ENCODE data around the gene ESPN.
A peak's percentile ranks its signal among the peaks of the same experiment; 100 is the strongest.
"Not testable (repeated sequence)": the region's sequence is repeated elsewhere in the genome, so short reads cannot be mapped to it uniquely, and the experiment has no call there.

ESPN gene

DNA sequence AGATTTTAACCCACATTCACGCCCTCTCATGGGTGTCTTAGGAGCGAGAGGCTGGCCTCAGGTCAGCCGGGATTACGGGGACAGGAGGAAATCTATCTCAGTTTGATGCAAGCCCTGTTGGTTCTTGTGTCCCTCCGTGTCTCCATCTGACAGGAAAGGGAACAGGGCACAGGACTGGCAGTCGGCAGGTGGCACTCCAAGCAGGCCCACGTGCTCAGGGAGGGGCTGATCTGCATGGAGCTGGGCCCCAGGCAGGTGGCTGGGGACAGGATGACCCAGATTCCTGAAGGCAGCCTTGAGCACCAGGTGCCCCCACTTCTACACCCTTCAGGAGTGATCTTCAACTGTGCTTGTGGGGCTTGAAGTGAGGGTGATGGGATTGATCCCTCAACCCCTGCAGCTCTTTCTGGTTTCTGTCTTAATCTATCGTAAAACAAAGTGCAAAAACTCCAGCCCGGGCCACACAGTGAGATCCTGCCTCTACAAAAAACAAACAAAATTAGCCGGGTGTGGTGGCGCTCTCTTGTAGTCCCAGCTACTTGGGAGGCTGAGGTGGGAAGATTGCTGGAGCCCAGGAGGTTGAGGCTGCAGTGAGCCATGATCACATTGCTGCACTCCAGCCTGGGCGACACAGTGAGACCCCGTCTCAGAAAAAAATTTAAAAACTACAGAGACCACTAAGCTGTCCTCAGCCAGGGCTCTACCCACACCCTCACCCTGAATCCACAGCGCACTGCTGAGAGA lies 58.6 kb downstream of the ESPN start:
- DNase-seq (ENCODE audit: low spot score): no peak

DNA sequence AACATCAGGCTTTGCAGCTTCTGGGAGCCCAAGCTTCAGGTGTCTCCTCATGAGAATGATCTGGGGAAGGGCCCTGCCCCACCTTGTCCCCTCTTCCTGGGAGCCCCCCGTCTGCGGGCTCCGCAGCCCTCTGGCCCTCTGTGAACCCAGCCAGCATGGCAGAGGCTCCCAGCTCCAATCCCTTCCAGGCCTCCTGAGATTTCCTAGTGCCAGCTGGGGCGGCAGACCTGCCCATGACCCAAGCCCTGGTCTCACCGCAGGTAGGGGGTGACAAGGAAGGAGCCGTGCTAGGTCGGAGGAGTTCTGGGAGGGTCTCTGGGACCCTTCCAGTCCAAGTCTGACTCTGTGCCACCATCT lies 59.2 kb downstream of the ESPN start:
- no peak for DNase-seq (ENCODE audit: low spot score)

DNA sequence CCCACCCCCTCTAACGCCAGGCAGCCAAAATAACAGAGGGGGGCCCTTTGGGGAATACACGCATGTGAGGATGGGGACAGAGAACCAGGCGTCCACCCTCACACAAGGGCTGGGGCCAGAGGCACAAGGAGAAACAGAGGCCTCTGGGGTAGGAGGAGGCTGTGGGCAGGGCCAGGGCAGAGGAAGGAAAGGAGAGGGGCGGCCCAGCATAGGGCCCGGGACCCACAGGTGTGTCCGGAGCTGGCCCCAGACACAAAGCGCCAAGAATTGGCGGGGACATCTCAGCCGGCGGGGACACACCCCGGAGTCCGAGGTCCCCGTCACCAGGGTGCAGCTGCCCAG lies 60.2 kb downstream of the ESPN start:
- no peak for DNase-seq (ENCODE audit: low spot score)

DNA sequence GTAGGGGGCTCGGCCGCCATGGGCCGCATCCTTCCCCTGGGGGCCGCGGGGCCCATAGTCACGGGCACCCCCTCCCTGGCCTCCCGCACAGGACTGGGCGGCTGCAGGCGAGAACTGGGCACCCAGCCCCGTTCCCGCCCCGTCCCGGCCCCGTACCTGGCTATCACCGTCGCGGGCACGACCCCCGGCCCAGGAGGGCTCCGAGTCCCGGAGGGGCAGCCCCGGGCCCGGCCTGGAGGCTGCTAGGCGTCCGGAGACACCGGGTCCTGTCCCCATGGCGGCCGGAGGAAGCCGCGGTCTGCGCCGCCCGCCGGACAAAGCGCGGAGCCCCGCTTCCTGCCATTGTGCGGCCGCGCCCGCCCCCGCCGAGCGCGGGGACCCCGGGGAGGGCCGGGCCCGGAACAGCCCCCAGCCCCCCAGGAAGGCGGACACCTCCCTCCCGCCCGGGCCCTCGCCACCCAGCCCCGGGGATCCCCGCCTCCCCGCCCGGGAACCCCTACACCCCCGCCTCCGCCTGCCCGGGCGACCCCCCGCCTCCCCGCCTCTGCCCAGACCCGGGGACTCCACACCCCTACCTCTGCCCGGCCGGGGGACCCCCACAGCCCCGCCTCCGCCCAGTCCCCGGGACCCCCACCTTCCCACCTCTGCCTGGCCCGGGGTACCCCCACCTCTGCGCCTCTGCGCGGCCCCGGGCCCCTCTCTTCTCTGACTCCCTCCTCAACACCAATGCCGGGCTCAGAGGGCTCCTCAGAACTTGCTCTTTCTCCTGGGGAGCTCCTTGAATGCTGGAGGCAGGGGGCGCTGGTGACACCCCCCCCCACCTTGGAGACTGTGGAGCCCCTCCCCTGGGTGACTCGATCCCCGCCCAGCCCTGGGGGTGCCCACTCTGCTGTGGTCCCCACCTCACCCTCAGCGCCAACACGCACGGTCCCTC lies 60.9 kb downstream of the ESPN start:
- DNase-seq (ENCODE audit: low spot score): no peak

DNA sequence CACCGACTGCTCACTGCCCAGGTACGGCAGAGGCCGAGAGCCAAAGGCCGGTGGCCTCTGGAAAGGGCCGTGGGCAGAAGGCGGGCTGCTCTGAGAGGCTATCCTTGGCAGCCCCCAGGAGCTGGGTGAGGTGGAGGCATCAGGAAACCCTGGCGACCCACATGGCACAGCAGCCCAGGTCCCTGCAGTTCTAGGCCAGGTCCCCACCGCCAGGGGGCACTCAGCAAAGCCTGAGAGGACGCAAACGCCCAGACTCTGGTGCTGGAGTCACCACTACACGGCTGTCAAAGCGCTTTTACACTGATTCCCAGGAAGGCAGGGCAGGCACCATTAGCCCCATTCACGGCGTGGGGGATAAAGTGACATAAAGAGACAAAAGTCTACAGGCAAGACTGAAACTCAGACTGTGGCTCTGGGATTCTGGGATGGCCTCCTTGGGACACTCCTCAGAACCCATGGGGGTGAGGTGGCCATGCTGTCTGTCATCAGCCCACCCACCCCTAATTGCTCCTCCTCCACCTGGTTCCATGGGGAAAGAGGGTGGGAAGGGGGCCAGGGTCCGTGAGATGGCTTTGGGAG lies 61.9 kb downstream of the ESPN start:
- peak; percentile 77 for DNase-seq (ENCODE audit: low spot score)

DNA sequence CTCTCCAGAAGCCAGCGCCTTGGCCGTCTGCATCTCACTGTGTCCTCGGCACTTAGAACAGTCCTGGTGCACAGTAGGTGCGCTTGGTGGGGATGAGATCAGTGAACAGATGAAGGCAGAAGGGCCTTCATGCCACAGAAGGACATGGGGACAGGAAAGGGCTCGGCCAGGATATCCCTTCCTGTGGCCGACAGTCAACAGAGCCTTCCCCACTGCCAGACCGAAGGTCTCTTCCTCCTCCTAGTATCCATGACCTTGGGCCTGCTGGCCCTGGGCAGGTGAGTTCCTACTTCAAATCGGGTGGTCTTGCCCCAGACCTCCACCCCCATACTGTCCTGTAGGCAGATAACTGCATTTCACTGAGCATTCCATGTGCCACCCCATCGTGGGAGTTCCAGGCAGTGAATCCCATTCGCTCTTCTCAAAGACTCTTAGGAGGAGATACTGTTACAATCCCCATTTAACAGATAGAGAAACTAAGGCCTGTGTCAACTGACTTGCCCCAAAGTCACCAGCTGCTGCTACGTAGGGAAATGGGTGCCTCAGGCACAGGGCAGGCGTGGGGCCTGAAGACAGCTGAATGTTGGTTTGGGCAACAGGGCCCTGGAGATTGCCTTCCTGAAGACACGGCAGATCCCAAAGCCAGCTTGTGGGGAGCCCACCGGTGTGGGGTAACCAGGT lies 63.4 kb downstream of the ESPN start:
- DNase-seq (ENCODE audit: low spot score): no peak

DNA sequence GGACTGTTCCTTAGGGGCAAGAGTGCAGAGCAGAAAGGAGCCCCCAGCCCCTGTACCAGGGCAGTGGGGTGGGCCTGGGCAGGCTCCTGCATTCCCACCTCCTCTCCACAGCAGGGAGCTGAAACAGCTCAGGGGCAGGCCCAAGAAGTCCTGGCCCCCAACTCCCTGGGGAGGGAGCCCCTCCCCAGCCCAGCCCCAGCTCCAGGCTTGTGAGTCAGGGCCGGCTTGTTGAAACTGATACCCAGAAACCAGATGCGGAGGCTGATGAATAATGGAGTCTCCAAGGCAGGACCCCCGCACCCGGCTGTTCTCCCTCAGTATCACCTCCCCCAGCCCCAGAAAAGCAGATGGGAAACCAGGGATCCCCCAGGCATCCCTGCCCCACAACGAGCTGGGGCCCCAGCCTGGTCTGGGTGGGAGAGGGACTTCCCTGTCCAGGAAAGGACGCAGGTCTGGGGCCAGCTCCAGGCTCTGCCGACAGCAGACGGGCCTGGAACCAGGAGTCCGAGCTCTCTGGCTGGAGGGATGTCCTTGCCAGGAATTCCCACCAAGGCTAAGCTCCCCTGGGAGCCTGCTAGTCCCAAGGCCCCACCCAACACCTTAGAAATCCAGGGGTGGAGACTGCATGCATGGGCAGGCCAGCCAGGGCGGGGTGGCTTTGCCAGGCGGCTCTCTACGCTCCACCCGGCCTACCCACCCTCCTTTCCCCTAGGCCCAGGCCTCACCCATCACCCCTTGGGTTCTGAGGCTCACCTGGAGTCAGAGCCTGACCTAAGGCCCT lies 64.2 kb downstream of the ESPN start:
- no peak for DNase-seq (ENCODE audit: low spot score)

DNA sequence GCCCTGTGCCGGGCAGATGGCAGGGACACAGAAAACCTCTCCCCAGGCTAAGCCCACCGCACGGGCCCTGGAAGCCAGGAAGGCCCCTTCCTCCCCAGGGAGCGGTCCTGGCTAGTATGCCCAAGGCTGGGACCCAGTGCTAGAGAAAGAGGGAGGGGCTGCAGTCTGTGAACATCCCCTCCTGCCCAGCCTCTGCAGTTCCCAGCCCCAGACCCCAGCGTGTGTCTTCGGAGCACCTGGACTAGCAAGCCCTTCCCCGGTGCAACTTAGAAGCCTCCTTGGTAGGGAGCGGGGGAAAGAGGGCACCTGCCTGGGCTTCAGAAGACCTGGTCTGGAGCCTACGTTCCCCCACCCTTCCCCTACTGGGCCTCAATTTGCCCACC lies 64.8 kb downstream of the ESPN start:
- DNase-seq (ENCODE audit: low spot score): no peak

DNA sequence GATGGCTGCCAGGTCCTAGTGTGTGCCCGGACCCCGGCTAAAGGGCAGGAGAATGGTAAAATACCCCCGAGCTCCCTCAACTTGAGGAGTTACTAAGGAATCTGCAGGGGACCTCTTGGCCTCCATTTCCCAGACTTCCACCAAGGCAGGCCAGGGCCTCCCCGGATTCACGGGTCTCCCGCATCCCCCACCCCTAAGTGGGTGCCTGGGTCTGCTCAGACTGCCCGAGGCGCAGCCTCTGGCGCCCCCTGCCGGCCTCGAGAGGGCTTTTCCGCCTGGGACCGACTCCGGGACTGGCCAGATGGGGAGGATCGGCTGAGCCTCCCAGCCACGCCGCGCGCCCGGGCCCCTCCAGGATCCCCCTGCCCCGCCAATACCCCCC lies 65.2 kb downstream of the ESPN start:
- DNase-seq (ENCODE audit: low spot score): peak; percentile 66

DNA sequence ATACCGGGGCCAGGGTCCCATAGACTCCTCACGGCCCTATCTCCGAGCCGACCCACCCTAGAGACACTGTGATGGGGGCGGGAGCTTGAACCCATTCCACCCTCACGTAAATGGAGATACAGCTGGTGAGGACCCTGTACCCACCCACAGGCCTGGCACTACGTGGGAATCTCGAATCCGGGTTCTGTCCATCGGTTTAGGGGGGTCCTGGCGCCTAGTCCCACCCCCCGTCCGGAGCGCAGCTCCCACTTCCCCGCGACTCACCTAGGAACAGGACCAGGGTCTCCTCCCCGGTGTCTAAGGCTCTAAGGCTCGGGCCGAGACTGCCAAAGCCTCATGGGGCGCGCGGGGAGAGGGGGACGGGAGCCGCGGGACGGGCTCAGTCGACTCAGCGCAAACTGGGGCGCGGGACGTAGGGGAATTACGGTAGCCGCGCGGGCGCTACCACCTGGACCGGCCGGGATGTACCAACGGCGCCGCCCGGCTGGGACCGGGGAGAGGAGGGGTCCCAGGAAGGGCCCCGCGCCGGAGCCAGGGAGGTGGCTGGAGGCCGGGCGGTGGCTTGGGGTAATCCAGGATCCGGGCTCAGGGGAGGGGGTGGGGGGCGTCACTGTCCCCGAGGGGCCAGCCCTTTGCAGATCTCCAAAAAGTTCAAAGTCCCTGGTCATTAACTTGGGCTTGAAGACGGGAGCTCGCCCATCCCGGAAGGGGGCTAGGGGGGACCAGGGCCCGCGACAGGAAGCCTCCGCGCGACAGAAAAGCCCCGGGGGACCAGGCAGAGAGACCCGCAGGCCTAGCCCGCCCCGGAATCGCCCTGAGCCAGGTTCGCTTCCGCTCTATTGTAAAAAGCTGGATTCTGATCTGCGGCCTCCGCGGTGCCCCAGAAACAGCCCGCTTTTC lies 65.9 kb downstream of the ESPN start:
- no peak for DNase-seq (ENCODE audit: low spot score)

DNA sequence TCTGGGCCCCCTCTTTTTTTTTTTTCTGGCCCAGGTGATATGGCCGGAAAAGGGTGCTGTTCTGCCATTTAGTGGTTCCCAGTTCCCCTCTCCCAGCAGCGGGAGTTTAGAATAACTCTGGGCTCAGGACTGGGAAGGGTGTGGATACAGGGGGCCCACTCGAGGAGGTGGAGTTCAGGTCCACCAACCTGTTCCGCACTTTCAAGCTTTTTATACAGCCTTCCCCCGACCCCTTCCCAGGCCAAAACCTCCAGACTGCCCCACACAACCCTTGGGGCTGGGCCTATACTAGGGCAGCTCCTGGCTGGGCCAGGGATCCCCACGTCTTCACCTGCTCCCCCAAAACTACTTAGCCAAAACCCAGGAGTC lies 66.5 kb downstream of the ESPN start:
- DNase-seq (ENCODE audit: low spot score): no peak

DNA sequence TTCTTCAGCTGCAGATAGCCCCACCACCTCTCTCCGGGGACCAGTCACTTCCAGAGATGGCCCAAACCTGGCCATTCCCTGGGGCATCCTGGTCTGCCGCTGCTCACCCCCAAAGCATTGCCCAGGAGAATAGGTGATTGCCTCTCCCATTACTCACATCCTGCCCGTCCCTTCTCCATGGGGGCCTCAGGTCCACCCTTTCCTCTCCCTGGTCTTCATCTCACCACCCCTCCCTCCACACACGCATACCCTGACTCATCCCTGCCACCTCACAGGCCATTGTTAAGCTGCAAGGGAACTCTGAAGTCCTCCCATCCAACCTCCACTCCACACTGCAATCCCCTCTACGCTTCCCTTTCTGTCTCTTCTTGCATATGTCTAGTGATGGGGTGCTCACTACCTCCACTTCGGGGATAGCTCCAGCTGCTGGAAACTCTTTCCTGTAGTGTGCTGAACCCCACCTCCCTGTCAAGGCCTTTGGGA lies 66.9 kb downstream of the ESPN start, which contains the start of gene PLEKHG5:
PLEKHG5 (minus strand) TSS at position 188 of the 483 bp plus-strand sequence. CDS start 14,096 bp downstream, outside the sequence.
- no peak for DNase-seq (ENCODE audit: low spot score)

DNA sequence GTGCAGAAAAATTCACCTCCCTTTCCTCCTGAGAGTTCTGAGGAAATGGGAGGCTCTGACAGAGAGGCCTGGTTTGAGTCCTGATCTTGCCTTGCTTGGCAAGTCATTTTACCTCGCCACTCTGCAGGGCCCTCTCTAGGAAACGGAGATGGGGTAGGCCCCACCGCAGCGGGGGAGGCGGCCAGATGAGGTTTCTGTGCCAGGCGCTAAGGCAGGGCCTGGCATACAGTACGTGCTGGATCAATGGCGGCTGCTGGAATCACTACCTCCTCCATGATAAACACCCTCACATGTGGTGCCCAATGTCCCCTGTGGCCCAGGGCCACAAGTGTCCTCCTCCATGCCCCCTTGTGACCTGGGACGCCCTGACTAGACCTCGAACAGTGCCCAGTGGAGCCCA lies 67.4 kb downstream of the ESPN start:
- no peak for DNase-seq (ENCODE audit: low spot score)

DNA sequence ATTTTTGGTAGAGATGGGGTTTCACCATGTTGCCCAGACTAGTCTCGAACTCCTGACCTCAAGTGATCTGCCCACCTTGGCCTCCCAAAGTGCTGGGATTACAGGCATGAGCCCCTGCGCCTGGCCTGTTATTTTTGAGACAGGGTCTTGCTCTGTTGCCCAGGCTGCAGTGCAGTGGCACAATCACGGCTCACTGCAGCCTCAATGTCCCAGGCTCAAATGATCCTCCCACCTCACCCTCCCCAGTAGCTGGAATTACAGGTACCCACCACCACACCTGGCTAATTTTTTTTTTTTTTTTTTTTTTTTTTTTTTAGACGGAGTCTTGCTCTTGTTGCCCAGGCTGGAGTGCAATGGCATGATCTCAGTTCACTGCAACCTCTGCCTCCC lies 69.3 kb downstream of the ESPN start:
- DNase-seq (ENCODE audit: low spot score): not testable (repeated sequence)

DNA sequence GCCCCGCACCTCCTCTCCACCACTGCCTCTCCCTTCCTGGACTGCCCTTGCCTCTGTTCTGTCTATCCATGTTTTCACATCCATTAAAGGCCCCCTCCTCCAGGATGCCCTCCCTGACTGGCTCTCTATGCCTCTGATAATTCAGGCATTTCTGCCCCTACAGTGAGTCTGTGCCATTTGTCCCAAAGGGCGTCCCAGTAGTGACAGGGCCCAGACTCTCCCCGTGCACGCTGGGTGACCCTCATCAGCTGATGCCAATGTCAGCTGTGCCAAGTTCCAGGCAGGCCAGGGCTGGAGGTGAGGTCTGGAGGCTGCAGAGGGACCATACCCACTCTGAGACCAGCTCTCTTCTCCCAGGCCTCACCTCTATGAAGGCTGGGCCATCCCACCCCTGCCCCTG lies 70.1 kb downstream of the ESPN start:
- no peak for DNase-seq (ENCODE audit: low spot score)

DNA sequence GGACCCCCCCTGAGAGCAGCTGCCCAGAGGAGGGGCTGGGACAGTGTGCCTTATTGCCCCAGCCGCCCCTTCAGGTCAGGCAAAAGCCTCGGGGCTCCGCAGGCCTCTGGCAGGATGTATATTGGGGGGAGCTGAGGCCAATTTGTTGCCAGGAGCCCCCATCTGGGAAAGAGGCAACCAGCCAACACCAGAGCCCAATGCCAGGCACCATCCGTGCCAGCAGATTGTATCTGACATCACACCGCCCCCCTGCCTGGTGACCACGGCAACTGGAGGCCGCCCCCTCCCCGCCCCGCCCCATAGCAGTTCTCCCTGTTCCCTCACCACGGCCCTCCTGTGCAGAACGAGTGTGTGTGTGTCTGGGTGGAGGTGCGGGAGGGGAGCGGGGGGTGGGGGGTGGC lies 70.5 kb downstream of the ESPN start:
- no peak for DNase-seq (ENCODE audit: low spot score)

DNA sequence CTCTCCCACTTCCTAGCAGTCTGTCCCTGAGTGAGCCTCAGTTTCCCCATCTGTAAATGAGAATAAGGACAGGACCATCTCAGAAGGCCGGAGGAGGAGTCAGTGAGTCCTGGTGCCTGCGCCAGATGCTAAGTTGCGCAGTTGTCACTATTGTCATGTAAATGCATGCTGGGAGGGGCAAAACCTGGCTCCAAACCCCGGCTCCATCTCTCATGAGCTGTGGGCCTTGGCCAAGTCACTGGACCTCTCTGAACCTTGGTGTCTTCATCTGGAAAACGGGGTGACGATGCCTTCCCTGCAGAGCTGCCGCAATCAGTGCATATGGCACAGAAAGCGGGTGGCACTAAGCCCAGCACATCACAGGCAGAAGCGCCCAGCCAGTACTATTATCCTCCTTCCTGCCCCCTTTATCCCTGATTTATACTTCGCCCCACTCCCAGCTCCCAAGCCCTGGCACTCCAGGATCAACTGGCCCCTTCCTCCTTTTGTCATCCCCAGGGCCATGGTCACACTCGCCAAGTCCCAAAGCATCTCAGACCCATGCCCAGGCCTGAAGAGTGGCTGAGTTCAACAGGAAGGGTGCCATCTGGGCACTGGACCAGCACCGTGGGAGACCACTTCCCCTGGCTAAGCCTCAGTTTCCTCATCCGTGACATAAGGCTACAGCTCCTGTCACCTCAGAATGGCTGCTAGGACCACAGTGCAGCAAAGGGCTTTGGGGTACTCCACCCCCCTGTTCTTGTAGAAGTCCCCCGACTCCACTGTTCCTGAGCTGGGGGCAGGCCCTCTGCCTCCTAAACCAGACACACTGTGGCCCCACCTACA lies 71.2 kb downstream of the ESPN start:
- DNase-seq (ENCODE audit: low spot score): no peak

DNA sequence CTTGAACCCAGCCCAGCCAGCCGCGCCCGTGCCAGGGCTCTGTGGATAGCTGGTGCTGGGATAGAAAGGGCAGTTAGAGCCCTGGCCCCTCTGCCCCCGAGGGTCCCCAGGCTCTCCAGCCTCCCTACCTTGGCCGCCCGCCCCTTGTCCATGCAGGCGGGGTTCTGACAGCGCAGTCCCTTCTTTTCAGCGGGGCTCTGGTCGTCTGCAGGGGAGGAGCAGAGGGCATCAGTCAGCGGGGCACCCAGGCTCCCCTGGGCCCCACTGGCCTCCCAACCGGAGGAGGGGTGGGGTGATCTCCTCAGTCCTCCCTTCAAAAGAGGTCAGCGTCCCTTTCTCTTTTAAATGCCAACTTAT lies 71.8 kb downstream of the ESPN start:
- DNase-seq (ENCODE audit: low spot score): no peak

DNA sequence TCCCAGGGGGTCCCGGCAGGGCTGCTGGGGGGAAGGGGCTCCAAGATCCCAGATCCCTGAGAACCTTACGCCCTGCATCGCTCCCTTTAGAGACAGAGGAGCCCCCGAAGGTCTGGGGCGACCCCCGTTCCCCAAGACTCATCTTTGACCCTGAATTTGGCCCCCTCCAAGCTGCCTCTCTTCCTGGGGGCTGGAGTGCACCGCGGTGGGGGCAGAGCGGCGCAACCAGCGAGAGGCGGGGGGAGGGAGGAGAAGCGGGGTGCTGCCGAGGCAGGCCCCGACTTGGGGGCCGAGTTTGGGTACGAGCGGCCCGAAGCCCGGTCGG lies 72.3 kb downstream of the ESPN start:
- DNase-seq (ENCODE audit: low spot score): no peak

Measured in hematopoietic multipotent progenitor cell treated with erythropoietin and hydrocortisone succinate and interleukin-3 and kit ligand, for 15 days (in vitro differentiated cells).